ENCODE measurements around the gene RDM1.

GRCh38 chr17:35972945-35973332, 42.4 kb upstream of the RDM1 start:
- no peak for TF ChIP-seq CTCF (IDR thresholded peaks at IDR 0.05)
- no peak for TF ChIP-seq POLR2A (IDR thresholded peaks at IDR 0.05)
